ENCODE results near the gene TENM4. TPM values are rescaled to one million over a fixed set of nuclear protein-coding genes. Genes with fewer than 3 reads are reported as not detected.

The TENM4 gene
- total and polyA plus RNA-seq, 10 of the 15 experiments (the other 5 are each of a cell fraction or from before 2014, with no cell fraction given), result 0.03 to 0.12 (median 0.06) TPM; not detected in 7

- TF ChIP-seq CUX1 (IDR thresholded peaks at IDR 0.05; ENCODE audit: insufficient replicate concordance, low read depth, low read length) (no peak), ASH2L (IDR thresholded peaks at IDR 0.05; ENCODE audit: borderline replicate concordance, low read depth) (no peak), ZNF274 (IDR thresholded peaks at IDR 0.05; ENCODE audit: insufficient read depth, insufficient read length) (no peak), HDAC2 (IDR thresholded peaks at IDR 0.05) (no peak), SRF (IDR thresholded peaks at IDR 0.05; ENCODE audit: low read depth in 2 of 2, low read length in 2 of 2) (no peak), CREM (IDR thresholded peaks at IDR 0.05; ENCODE audit: low read depth) (no peak)
- TF ChIP-seq, protein P1, sequence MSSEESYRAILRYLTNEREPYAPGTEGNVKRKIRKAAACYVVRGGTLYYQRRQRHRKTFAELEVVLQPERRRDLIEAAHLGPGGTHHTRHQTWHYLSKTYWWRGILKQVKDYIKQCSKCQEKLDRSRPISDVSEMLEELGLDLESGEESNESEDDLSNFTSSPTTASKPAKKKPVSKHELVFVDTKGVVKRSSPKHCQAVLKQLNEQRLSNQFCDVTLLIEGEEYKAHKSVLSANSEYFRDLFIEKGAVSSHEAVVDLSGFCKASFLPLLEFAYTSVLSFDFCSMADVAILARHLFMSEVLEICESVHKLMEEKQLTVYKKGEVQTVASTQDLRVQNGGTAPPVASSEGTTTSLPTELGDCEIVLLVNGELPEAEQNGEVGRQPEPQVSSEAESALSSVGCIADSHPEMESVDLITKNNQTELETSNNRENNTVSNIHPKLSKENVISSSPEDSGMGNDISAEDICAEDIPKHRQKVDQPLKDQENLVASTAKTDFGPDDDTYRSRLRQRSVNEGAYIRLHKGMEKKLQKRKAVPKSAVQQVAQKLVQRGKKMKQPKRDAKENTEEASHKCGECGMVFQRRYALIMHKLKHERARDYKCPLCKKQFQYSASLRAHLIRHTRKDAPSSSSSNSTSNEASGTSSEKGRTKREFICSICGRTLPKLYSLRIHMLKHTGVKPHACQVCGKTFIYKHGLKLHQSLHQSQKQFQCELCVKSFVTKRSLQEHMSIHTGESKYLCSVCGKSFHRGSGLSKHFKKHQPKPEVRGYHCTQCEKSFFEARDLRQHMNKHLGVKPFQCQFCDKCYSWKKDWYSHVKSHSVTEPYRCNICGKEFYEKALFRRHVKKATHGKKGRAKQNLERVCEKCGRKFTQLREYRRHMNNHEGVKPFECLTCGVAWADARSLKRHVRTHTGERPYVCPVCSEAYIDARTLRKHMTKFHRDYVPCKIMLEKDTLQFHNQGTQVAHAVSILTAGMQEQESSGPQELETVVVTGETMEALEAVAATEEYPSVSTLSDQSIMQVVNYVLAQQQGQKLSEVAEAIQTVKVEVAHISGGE (CRISPR knock-in tag; IDR thresholded peaks at IDR 0.05), result no peak
Measured at GRCh38 chr11:79047321-79047720, 393.5 kb downstream of the TENM4 start (continued).
